Pons (tissue), 1 donor: ENCODE data around the gene TOR1A.
"Not testable (repeated sequence)": the region's sequence is repeated elsewhere in the genome, so short reads cannot be mapped to it uniquely, and the experiment has no call there.

Experiments
- DNase-seq: peaks from one replicate; pipeline ENCODE4 v3.0.0-alpha.2; 2016; ENCODE audit warnings: low spot score

TOR1A gene

DNA sequence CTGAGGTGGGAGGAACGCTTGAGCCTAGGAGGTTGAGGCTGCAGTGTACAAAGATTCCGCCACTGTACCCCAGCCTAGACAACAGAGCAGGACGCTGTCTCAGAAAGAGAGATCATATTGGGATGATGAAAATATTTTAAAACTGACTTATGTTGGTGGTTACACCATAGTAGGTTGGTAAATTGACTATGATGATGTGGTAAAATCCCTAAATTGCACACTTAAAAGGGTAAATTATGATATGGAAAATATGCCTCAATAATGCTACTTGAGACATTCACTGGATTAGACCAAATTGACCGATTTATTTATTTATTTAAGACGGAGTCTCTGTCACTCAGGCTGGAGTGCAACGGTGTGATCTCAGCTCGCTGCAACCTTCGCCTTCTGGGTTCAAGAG, 42.8 kb downstream of the TOR1A start:
- DNase-seq: no peak

DNA sequence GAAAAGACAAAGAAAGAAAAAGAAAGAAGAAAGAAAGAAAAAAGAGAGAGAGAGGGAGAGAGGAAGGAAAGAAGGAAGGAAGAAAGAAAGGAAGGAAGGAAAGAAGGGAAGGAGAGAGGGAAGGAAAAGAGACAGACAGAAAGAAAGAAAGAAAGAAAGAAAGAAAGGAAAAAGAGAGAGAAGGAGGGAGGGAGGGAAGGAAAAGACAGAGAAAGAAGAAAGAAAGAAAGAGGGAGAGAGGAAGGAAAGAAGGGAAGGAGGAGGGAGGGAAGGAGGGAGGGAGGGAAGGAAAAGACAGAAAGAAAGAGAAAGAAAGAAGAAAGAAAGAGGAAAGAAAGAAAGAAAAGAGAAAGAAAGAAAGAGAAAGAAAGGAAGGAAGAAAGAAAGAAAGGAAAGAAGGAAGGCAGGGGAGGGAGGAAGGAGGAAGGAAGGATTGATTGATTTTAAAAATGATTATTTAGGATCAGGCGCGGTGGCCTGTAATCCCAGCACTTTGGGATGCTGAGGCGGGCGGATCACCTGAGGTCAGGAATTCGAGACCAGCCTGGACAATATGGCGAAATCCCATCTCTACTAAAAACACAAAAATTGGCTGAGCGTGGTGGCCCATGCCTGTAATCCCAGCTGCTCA, 44.3 kb downstream of the TOR1A start:
- DNase-seq: no peak

DNA sequence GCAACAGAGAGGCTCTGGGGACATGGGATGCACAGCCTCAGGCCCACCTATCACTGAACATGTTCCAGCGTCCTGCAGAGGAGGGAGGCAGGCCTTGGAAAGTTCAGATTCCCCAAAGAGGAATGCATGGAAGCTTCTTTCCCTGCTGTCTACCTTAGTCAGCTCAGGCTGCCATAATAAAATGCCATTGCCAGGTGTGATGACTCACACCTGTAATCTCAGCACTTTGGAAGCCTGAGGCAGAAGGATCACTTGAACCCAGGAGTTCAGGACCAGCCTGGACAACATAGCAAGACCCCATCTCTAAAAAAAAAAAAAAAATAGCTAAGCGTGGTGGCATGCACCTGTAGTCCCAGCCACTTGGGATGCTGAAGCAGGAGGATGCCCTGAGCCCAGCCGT, 45.5 kb downstream of the TOR1A start:
- no peak for DNase-seq

DNA sequence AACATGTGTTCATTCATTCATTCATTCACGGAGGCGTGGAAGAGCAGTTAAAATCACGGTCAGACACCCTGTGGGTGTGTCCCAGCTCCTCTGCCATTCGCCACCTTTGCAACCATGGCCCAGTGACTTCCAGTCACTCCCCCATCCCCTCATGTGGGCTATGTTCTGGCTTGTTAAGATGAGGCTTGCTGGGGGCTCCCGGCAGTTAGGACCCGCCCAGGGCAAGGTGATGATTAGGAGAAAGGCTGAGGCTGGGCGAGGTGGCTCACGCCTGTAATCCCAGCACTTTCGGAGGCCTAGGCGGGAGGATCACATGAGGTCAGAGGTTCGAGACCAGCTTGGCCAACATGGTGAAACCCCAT, 46.2 kb downstream of the TOR1A start:
- no peak for DNase-seq

DNA sequence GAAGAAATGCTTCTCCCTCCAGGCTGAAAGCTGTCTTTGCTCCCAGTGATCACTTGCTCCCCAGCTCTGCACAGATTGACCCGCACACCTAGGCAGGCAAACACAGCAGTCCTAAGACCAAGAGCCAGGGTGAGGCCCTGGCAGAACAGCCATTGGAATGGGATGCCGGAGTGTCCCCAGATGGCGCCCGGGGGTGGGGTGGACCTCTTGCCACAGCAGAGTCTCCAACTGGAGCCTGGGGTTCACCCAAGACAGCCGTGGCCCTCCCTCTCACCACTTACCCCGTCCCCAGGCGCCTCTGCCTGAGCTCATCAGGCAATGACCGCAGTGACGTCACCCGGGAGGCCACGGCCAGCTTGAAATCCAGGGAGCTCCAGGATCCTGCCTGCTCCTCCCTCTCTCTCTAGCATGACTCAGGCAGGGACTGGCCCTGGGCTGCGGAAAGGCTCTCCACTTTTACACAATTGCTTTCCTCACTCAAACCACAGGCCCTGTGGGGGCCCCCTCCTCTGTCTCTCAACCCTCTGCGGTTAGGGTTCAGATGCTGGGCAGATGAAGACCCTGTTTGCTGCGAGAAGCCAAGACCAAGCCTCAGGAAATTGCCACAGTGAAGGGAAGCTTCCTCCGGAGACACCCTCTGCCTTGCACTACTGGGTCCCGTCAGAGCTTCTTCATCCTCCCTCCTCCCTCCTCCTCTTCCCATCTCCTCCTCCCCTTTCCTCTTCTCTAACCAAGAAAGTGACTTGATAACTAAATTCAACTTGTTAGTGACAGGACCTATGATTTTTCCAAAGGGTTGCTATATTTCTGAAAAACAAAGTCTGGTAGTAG, 46.8 kb downstream of the TOR1A start:
- peak; percentile 38 for DNase-seq

DNA sequence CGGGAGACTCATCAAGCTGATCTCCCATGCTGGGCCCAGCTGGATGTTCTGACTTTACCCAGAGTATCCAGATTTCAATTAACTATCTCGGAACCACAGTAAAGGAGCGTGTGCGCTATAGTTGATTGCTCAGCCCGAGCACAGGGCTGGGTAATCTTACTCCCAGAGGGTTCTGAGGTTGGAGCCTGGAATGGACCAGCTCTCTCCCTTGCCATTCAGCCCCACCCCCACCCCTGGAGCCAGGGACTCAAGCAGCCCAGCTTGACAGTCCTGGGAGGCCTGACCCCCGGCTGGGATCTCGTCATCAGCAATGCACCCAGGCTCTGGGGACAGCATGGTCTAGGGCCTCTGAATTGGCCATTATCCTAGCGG, 47.4 kb downstream of the TOR1A start:
- DNase-seq: no peak

DNA sequence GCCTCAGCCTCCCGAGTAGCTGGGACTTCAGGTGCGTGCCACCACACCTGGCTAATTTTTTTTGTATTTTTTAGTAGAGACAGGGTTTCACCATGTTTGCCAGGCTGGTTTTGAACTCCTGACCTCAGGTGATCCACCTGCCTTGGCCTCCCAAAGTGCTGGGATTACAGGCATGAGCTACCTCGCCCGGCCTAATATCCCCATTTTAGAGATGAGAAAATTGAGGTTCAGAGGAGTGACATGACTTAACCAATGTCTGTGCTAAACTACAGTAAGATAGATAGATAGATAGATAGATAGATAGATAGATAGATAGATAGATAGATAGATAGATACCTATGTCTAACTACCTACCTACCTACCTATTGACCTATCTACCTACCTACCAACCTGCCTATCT, 47.8 kb downstream of the TOR1A start:
- not testable (repeated sequence) for DNase-seq

DNA sequence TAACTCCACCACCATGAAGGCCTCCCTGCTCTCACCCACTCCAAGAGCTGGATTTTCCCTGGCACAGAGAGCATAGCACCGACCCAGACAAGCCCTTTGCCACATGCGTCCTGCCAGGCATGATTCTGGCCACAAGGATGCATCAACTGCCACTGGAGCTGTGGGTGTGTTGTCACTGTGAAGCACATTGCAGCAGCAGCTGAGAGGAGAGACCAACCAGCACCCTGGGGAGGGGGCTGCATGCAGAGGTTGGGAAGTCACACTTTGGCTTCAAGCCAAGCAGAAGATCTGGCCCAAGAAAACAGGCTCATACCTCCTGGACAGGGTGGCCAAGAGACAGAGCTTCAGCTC, 48.5 kb downstream of the TOR1A start:
- DNase-seq: no peak

DNA sequence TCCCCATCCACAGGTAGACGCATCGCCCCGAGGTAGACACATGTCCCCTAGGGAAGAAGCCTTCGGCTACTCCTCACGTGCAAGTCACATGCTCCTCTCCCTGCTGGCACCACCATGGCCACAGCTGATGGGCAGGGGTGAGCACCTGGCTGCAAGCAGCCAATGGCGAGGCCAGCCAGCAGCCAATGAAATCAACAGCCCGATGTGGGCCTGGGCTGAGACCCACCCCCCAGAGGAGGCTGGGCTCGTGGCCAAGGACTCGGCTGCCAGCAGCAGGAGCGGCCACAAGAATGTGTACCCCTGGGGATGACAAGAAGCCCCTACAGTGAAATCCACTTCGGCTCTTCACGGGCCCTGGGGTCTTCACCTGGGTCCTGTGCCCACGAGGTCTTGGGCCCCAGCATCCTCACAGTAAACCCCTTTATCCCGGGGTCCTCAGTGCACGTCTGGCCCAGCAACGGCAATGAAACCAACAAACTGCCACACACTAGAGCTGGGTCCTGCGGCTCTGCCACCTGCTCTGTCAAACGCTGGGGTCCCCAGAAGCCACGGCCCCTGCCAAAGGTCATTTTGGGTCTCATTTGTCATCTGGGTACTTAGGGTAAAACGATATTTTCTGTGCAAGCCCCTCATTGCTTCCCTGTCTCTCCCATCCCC, 49.0 kb downstream of the TOR1A start:
- DNase-seq: no peak

DNA sequence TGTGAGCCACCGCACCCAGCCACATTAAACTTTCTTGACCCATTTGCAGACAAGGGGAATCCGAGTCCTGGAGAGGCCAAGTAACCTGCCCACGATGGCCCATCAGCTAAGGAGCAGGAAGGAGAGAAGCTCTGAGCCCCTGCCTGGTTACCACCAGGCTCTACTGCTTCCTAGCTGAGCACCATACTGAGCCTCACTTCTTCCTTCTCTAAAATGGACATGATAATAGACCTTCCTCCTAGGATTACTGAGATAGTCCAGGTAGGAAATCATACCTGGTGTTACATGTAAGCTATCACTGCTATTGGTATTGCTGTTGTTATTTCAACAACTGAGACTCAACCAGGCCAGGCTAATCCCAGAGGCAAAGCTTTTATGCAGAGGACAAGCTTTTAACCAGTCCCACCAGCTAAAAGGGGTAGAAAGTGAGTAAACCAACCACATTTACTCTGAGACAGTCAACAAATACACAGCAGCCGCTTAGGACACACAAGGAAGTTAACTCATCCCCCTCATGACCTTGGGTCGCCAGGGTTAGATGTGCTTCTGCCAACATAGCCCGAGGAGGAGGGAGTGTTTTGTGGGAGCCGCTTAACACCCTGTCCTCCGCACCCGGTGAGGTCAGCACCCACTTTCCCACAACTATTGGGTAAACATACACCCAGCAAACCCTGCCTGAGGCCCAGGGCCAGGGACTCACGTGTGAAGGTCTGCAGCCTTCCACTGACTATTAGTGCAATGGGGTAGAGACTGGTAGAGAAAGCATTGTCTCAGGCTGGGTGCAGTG, 50.5 kb downstream of the TOR1A start:
- no peak for DNase-seq

DNA sequence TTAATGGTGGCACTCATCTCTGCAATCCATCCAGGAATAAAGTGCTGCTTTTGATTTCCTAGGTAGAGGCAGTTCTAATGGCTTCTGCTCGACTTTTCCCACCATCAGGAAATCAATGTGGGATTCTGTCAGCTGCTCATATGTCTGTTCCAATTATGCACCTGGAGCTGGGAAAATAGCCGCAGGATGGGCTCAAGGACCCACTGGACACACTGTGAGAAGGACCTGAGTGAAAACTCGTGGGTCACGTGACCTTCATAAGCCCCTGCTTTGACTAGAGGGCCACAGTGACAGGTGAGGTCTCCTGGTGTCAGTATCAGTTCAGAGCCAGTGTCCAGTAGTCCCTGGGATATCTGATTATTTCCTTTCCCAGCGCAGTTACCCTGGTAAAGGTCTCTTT, 53.2 kb downstream of the TOR1A start:
- no peak for DNase-seq

DNA sequence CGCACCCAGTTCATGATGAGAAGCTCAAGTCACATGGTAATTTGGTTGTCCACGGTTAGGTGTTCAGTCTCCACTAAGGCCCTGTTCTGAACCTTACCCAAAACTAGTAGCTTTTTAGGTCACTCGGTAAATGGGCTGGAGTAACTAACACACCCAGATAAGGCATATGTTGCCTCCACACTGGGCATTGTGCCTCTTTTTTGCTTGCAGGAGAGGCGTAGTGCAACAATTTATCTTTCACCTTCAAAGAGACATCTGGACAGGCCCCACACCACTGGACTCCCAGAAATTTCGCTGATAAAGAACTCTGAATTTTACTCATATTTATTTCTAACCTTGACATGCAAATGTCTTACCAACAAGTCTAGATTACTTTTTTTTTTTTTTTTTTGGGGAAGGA, 54.3 kb downstream of the TOR1A start:
- no peak for DNase-seq

DNA sequence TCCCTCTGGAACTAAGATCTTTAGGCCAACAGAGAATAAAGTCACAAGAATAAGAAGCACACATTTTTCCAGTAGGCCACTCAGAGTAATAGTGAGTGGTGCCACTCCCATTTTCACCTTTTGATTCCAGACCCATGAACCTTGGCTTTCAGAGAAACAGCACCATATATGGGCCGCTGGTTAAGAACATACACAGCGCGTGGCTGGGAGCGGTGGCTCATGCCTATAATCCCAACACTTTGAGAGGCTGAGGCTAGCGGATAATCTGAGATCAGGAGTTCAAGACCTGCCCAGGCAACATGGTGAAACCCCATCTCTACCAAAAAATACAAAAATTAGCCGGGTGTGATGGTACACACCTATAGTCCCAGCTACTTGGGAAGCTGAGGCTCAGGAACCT, 55.5 kb downstream of the TOR1A start:
- DNase-seq: no peak

DNA sequence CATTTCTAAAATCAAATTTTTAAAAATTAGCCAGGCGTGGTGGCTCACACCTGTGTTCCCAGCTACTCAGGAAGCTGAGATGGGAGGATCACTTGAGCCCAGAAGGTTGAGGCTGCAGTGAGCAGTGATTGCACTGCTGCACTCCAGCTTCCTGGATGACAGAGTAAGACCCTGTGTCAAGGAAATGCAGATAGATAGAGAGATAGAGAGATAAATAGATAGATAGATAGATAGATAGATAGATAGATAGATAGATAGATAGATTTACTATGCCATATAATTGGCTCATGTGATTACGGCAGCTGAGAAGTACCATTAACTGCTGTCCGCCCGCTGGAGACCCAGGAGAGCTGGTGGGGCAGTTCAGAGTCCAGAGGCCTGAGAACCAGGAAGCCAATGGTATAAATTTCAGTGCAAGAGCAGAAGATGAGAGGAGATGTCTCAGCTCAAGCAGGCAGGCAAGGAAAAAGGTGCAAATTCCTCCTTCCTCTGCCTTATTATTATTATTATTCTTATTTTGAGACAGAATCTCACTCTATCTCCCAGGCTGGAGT, 58.1 kb downstream of the TOR1A start:
- no peak for DNase-seq

DNA sequence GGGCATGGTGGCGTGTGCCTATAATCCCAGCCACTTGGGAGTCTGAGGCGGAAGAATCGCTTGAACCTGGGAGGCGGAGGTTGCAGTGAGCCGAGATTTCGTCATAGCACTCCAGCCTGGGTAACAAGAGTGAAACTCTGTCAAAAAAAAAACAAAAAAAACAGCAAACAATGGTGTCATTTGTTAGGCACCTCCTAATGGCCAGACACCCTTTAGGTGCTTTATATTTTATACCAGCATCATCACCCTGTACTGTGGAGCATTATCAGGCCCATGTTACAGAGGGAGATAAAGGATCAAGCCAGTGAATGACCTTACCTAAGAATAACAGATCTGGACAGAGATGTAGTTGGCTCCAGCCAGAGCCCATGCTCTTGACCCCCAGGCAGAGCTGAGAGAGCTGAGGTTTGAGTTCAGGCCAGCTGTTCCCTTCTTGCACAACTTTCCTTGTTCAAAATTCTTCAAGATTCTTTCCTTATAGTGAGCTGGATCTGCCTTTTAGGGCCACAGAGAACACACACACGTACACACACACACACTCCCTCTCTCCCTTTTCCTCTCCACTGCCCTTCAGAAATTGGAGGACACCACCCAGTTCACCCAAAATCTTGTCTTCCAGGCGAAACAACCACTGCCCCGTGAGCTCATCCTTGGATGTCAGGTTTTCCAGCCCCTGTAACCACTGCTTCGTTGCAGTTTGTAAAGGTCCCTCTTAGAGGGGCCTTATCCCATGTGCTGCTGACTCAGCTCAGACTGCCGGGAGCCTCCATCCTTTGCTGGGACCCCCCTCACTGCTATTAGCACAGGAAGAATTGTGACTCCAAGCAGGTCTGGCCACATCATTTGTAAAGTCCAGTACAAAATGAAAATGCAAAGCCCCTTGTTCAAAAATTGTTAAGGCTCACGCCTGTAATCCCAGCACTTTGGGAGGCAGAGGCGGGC, 60.7 kb downstream of the TOR1A start:
- no peak for DNase-seq
